Activated naive CD8-positive, alpha-beta T cell (primary cell): ENCODE measurements around the gene CIRBP.

Source experiments
- H3K27ac Mint-ChIP-seq: one replicate; pipeline ENCODE4 v1.8.0; 2021; ENCODE audit warnings: mixed read lengths
- H3K27me3 Mint-ChIP-seq: one replicate; pipeline ENCODE4 v1.8.0; 2021; ENCODE audit warnings: mixed read lengths
- H3K36me3 Mint-ChIP-seq: one replicate; pipeline ENCODE4 v1.8.0; 2021; ENCODE audit warnings: mixed read lengths
- H3K4me1 Mint-ChIP-seq: one replicate; pipeline ENCODE4 v1.8.0; 2021; ENCODE audit warnings: low read depth, mixed read lengths
- H3K4me3 Mint-ChIP-seq: one replicate; pipeline ENCODE4 v1.8.0; 2021; ENCODE audit warnings: mild to moderate bottlenecking, mixed read lengths
- H3K9me3 Mint-ChIP-seq: one replicate; pipeline ENCODE4 v1.8.0; 2021; ENCODE audit warnings: low read depth, mixed read lengths

CIRBP gene

DNA sequence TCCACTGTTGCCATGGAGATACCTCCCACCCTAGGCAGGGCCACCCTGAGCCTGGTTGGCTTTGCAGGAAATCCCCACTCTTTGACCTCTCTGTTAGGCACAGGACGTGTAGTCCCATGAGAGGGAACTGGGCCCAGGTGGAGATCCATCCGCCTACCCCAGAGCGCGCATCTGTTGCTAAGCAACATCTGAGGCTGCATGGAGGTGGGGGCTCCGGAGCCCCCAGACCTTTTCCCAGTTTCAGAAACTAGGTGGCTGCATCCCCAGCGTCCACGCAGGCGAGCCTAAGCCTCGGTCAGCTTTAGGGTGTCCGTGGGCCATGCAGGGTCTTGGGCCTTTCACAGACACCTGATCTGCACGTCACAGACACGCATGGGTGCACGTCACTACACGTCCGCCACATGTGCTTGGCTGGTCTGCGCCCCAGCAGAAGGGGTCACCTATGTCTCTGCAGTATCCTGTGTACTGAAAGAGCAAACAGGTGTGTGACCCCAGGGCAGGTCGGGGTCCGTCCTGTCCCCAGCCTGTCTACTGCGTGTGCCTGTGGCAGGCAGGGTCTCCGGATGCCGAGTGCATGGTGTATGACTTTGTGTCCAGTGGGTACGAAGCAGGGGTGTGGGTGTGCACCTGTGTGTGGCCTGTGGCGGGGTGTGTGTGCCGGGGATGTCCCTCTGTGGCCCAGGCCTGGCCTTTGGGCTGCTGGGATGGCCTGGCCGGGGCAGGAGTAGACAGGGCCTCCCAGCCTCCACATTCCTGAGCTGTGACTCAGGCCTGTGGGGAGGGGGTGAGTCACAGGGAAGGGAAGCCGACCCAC is 4.1 kb upstream of the CIRBP start:
- Mint-ChIP-seq H3K27me3 (no peaks in the 10 kb centered on the region), H3K36me3 (no peaks in the 10 kb centered on the region), H3K4me1 (peaks cover 41% of the 10 kb centered on the region), H3K27ac (peak overlapping the region; percentile 41), H3K4me3 (peak overlapping the region; percentile 66), H3K9me3 (no peaks in the 10 kb centered on the region)

DNA sequence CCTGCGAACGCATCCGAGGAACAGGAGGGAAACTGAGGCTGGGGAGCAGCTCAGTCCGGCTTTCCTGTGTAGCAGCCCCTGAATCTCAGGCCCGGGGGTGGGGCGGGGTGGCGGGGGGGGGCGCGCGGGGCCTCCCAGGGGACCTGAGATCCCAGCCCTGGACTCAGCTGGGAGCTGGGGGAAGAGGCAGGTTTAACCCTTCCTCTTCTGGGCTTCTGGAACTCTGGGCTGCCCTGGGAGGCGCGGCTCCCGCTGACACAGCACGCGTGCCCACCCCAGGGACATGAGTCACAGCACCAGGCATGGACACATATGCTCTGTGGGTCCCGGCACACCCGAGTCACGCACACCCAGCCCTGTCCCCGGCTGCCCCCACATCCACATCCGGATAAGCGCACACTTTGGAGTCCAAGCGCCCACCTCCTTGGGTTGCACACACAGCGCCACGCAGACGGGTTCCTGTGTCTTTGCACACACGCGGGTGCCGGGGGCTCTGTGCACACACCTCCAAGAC is 3.5 kb upstream of the CIRBP start:
- H3K36me3 Mint-ChIP-seq: peaks cover 2% of the 10 kb centered on the region

DNA sequence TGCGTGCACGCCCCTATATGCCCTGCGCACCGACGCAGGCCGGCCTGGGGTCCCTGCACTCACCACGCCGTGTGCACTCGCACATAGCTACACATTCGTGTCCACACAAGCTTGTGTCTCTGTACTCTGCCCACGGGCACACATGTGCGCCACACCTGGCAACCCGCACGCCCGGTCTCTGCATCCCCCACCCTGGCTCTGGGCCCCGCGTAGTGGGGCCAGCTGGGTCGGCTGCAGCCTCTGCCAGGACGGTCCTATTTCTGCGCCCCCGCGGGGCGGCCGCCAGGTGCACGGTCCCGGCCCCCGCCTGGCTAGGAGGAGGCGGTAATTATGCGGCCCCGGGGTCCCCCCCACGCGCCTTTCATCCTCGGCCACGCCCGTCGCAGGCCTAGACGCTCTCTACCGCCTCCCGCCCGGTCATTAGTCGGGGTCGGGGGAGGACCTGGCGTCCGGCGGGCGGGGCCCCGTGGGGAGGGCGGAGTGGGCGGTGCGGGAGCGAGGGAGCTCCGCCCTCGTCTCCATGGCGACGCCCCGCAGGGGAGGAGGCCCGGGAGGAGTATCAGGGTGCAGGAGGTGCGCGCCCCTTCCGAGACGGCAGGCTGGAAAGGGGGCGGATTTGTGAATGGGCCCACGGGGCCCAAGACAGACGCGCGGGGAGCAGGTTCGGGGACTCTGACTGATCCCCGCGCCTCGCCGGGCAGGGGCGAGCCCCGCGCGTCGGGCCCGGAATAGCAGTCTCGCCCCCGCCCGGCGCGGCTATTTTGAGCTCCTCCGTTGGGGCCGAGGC is 2.8 kb upstream of the CIRBP start:
- Mint-ChIP-seq H3K27me3 (no peaks in the 10 kb centered on the region), H3K4me3 (peak overlapping the region; percentile 63), H3K4me1 (peaks cover 53% of the 10 kb centered on the region), H3K9me3 (no peaks in the 10 kb centered on the region), H3K27ac (peak overlapping the region; percentile 76), H3K36me3 (peaks cover 2% of the 10 kb centered on the region)

More for the DNA sequence above, 3.5 kb upstream of the CIRBP start:
- Mint-ChIP-seq H3K9me3 (no peaks in the 10 kb centered on the region), H3K27ac (peak overlapping the region; percentile 76), H3K4me1 (peaks cover 47% of the 10 kb centered on the region), H3K4me3 (peak overlapping the region; percentile 63), H3K27me3 (no peaks in the 10 kb centered on the region)

DNA sequence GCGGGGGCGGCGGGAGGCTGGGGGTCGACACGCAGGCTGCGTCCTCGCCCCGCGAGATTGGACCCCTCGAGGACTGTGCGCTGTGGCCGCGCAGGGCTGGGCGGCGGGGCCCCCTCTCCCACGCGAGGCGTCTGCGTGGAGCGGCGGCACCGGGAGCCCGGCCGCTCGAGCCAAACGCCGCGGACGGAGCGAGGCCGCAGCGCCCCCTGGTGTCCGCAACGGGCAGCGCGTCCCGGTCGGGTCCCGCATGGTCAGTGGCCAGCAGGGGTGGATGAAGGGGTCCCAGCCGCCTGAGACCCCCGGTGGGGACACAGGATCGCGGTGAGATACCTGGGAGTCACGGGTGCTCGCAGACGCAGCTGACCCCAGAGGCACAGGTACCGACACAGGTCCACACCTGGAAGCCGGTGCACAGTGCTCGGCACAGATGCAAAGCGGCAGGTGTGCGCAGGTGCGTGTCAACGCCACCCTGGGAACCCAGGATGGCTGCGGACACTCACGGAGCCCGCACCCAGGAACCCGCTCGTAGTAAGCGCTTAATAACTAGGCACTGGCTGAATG is 2.1 kb upstream of the CIRBP start:
- peaks cover 2% of the 10 kb centered on the region for H3K36me3 Mint-ChIP-seq
- H3K4me1 Mint-ChIP-seq: peaks cover 52% of the 10 kb centered on the region
- H3K9me3 Mint-ChIP-seq: no peaks in the 10 kb centered on the region
- H3K27me3 Mint-ChIP-seq: no peaks in the 10 kb centered on the region
- peak overlapping the region; percentile 67 for H3K4me3 Mint-ChIP-seq
- peak overlapping the region; percentile 3 for H3K27ac Mint-ChIP-seq

DNA sequence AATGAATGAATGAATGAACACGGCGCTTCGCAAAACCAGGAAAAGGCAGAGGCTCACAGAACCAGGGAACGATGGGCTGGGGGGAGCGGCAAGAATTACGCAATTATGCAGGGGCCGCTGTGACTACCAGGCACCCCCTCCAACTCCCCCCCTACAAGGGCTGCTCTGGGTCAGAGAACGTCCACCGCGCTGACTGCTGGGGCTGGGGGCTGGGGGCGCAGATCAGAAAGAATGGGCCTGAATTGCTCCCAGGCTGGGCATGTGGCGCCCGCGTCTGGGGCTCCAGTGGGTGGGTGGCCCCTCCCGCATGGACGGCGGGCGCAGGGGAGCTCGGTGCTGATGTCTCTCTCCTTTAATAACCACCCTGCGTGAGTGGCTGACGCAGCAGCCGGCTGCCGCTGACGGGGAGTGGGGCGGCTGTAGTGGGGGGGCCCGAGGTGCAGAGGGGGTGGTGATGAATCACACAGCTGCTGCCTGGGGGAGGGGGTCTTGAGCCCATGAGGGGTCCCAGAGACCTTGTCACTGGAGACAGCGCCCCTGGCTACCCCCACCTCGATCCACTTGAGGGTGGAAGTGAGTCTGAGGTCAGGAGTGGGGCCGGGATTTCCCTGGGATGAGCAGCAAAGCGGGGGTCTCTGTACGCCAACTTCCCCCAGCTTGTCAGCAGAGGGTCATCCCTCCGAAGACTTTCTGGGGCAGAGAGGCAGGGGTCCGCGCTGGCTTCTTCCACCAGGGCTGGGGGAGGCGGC is 1.5 kb upstream of the CIRBP start:
- Mint-ChIP-seq H3K27ac (peak overlapping the region; percentile 3), H3K27me3 (no peaks in the 10 kb centered on the region), H3K4me1 (peaks cover 54% of the 10 kb centered on the region), H3K4me3 (peak overlapping the region; percentile 67), H3K36me3 (peaks cover 2% of the 10 kb centered on the region), H3K9me3 (no peaks in the 10 kb centered on the region)

DNA sequence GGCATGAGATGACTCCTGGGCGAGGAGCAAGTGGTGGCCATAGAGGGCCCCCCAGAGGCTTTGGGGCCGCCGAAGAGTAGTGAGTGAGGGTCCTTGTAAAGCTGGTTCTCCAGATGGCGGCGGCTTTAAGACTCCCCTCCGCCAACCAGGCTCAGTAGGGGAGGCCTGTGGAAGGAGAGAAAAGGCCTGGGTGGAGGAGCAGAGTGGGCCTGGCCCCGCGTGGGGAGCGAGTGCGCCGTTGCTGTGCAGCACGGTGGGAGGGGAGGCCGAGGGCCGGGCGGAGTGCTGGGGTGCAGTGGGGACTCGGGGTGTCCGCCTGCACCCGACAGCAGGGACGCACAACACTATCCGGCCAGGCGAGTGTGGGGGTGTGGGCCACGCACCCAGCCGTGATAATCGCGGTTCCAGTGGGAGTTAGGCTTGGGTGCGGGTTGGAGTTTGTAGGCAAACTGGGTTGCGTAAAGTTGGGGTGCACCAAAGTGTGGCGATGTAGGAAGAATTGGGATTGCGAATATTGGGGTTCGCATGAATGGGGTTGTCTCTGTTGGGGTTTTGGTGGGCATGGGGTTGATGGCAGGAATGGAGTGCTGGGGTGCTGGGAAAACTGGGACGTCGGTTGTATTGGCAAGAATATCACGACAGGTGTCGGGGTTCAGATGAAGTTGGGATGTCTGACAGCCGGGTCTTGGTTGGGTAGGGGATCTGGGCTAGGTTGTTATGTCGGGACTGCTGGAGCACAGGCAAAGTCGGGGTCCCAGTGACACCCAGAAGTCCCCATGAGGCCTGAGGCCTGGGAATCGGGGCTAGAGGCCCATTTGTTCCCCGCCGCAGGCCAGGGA is 687 bp upstream of the CIRBP start:
- H3K9me3 Mint-ChIP-seq: no peaks in the 10 kb centered on the region
- H3K36me3 Mint-ChIP-seq: peaks cover 2% of the 10 kb centered on the region
- peak overlapping the region; percentile 67 for H3K4me3 Mint-ChIP-seq
- H3K4me1 Mint-ChIP-seq: peaks cover 55% of the 10 kb centered on the region
- no peaks in the 10 kb centered on the region for H3K27me3 Mint-ChIP-seq
- peak overlapping the region; percentile 87 for H3K27ac Mint-ChIP-seq

DNA sequence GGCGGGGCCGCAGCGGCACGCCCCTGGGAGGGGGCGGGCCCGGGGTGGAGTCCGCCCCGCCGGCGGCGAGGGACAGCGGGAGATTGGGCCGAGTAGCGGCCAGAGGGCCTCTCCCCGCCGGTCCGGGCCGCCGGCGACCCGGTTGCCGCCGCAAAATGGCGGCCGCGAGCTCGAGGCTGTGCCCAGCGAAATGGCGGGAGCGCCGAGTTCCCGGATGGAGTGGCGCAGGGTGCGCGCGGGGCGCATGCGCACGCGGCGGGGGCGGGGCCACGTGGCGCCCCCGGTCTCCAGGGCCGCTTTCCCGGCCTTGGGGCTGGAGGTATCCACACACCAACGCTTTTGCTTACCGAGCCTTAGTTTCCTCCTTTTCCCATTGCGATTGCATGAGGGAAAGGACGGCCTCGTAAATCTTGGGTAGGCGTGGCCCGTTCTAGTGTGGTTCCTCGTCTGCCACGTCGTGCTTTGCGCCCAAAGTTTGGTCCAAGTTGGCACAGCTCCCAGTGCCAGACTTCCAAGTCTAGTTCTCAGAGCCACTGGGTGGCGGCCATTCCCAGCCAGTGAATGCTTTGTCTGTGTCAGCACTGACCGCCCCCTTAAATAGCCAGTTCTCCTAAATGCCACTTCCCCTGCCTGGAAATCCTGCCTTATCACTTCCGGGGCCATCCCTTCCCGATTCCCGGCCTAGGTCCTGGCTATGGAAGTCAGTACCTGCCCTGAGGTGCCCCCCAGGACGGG is 513 bp downstream of the CIRBP start:
- Mint-ChIP-seq H3K27ac (peak overlapping the region; percentile 96), H3K36me3 (peaks cover 6% of the 10 kb centered on the region), H3K27me3 (no peaks in the 10 kb centered on the region), H3K4me3 (peak overlapping the region; percentile 95), H3K4me1 (peaks cover 62% of the 10 kb centered on the region), H3K9me3 (no peaks in the 10 kb centered on the region)

DNA sequence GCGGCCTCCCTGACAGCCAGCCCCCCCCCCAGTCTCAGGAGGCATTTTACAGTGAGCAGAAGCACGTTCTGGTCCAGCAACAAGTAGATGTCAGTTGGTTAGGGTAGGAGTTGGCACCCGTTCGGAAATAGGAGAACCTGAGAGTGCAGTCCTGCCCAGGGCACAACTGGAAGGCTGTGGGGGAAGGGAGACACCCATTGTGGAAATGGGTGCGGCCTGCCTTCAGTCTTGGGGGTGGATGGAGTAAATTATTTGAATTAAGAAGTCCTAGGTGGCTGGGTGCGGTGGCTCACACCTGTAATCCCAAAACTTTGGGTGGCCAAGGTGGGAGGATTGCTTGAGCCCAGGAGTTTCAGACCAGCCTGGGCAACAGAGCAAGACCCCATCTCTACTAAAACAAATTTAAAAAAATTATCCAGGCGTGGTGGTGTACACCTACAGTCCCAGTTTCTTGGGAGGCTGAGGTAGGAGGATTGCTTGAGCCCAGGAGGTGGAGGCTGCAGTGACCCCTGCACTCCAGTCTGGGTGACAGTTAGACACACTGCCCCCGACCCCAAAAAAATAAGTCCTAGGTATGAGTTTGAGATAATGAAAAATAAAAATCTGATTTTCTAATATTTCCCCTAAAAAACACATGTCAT is 1.2 kb downstream of the CIRBP start:
- Mint-ChIP-seq H3K9me3 (no peaks in the 10 kb centered on the region), H3K4me1 (peaks cover 58% of the 10 kb centered on the region), H3K36me3 (peaks cover 6% of the 10 kb centered on the region), H3K27me3 (no peaks in the 10 kb centered on the region), H3K27ac (peak overlapping the region; percentile 96), H3K4me3 (peak overlapping the region; percentile 95)

DNA sequence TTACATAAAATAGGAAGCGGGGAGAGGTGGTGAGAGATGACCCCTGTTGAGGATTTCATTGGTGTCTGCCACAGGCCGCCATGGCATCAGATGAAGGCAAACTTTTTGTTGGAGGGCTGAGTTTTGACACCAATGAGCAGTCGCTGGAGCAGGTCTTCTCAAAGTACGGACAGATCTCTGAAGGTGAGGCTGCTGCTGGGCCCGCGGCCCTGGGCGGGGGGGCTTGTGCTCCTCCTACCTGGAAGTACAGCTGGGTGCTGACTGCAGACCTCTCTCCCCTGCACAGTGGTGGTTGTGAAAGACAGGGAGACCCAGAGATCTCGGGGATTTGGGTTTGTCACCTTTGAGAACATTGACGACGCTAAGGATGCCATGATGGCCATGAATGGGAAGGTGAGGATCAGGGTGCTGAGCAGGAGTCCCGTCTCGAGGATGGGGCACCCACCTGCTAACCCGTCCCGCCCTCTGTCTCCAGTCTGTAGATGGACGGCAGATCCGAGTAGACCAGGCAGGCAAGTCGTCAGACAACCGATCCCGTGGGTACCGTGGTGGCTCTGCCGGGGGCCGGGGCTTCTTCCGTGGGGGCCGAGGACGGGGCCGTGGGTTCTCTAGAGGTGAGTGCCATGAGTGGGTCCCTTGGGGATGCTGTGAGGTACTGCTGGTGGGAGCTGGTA is 1.9 kb downstream of the CIRBP start:
- H3K4me3 Mint-ChIP-seq: peak overlapping the region; percentile 95
- H3K27ac Mint-ChIP-seq: peak overlapping the region; percentile 96
- peaks cover 6% of the 10 kb centered on the region for H3K36me3 Mint-ChIP-seq
- H3K27me3 Mint-ChIP-seq: no peaks in the 10 kb centered on the region
- H3K9me3 Mint-ChIP-seq: no peaks in the 10 kb centered on the region
- peaks cover 54% of the 10 kb centered on the region for H3K4me1 Mint-ChIP-seq

DNA sequence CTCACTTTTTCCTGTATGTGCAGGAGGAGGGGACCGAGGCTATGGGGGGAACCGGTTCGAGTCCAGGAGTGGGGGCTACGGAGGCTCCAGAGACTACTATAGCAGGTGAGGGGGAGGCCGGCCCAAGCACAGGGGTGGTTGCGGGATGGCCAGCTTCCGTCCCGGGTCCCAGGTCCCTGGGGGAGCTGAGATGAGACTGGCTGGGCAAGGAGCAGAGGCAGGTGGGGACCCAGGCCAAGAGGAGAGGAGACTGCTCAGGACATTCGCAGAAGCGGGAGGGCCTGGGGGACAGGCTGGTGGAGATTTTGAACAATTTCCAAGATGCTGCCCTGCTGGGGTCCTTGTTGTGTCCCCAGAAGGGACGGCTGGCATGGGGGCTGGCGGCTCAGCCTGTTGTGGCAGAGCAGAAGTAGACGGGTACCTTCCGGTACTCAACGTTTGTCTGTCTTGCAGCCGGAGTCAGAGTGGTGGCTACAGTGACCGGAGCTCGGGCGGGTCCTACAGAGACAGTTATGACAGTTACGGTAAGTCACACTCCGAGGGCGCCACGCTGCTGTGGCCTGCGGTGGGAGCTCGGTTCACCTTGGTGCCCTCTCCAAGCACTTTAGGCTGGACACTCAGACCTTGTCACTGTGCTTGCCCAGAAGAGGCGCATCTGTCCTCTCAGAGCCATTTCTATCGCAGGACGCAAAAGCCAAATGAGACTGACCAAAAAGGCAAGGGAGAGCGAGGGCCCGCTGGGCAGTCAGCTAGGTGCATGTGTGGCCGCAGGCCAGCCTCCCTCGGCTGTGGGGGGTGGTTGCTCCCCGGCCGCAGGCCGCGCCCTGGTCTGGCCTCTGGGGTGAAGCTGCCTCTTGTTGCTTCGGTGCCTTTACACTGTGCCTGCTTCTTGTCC is 2.6 kb downstream of the CIRBP start:
- Mint-ChIP-seq H3K4me3 (peak overlapping the region; percentile 95), H3K27ac (peak overlapping the region; percentile 96), H3K36me3 (peaks cover 8% of the 10 kb centered on the region), H3K4me1 (peaks cover 57% of the 10 kb centered on the region), H3K27me3 (no peaks in the 10 kb centered on the region), H3K9me3 (no peaks in the 10 kb centered on the region)

DNA sequence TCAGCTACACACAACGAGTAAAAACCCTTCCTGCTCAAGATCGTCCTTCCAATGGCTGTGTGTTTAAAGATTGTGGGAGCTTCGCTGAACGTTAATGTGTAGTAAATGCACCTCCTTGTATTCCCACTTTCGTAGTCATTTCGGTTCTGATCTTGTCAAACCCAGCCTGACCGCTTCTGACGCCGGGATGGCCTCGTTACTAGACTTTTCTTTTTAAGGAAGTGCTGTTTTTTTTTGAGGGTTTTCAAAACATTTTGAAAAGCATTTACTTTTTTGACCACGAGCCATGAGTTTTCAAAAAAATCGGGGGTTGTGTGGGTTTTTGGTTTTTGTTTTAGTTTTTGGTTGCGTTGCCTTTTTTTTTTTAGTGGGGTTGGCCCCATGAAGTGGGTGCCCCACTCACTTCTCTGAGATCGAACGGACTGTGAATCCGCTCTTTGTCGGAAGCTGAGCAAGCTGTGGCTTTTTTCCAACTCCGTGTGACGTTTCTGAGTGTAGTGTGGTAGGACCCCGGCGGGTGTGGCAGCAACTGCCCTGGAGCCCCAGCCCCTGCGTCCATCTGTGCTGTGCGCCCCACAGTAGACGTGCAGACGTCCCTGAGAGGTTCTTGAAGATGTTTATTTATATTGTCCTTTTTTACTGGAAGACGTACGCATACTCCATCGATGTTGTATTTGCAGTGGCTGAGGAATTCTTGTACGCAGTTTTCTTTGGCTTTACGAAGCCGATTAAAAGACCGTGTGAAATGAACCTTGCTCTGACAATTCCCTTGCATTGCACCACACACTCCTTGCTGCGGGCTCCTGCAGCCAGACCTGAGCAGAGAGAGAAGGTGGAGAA is 3.5 kb downstream of the CIRBP start:
- Mint-ChIP-seq H3K9me3 (no peaks in the 10 kb centered on the region), H3K36me3 (peaks cover 9% of the 10 kb centered on the region), H3K27ac (peak overlapping the region; percentile 84), H3K4me1 (peaks cover 54% of the 10 kb centered on the region), H3K27me3 (no peaks in the 10 kb centered on the region), H3K4me3 (peak overlapping the region; percentile 74)
